HG03457 (cell line): ENCODE results near the gene AHSA1.

Source experiments
- ATAC-seq: cut with Tn5 transposase; IDR thresholded peaks from one replicate; pipeline ENCODE4 v1.9.1; 2021; ENCODE audit warnings: moderate number of reproducible peaks; ENCODE audit not compliant: unreplicated experiment

Gene AHSA1

GRCh38 chr14:77507762-77508161 lies 49.9 kb downstream of the AHSA1 start:
- no peak for ATAC-seq

- ATAC-seq = no peak
Observed at GRCh38 chr14:77508249-77508648, 50.4 kb downstream of the AHSA1 start.

GRCh38 chr14:77508876-77509275 lies 51.0 kb downstream of the AHSA1 start:
- no peak for ATAC-seq

GRCh38 chr14:77509366-77509765 lies 51.5 kb downstream of the AHSA1 start:
- ATAC-seq = no peak

- no peak for ATAC-seq
Observed at GRCh38 chr14:77511486-77512162, 53.7 kb downstream of the AHSA1 start.

- no peak for ATAC-seq
Observed at GRCh38 chr14:77516126-77516525, 58.2 kb downstream of the AHSA1 start.
